Parathyroid adenoma (tissue), 2 donors: ENCODE results near the gene TUBB3.

ENCODE experiments used
- H2AFZ ChIP-seq: fragments of 300-600 bp; sonication (generic); one replicate; pipeline ENCODE4 v1.7.0; 2017; ENCODE audit warnings: antibody characterized with exemption, mild to moderate bottlenecking
- H3K27ac ChIP-seq: fragments of 300-600 bp; sonication (generic); one replicate; pipeline ENCODE4 v1.7.0; 2017
- H3K27me3 ChIP-seq: fragments of 300-600 bp; sonication (generic); one replicate; pipeline ENCODE4 v1.7.0; 2017; ENCODE audit warnings: low read length; ENCODE audit not compliant: control insufficient read depth, insufficient read depth
- H3K36me3 ChIP-seq: fragments of 300-600 bp; sonication (generic); one replicate; pipeline ENCODE4 v1.7.0; 2017; ENCODE audit warnings: low read length; ENCODE audit not compliant: control insufficient read depth, insufficient read depth
- H3K4me1 ChIP-seq: fragments of 300-600 bp; sonication (generic); one replicate; pipeline ENCODE4 v1.7.0; 2017; ENCODE audit warnings: control low read depth
- H3K4me2 ChIP-seq: fragments of 300-600 bp; sonication (generic); one replicate; pipeline ENCODE4 v1.7.0; 2017; ENCODE audit warnings: low read length
- H3K4me3 ChIP-seq: fragments of 300-600 bp; sonication (generic); one replicate; pipeline ENCODE4 v1.7.0; 2017; ENCODE audit warnings: low read depth, low read length
- H3K79me2 ChIP-seq: fragments of 300-600 bp; sonication (generic); one replicate; pipeline ENCODE4 v1.7.0; 2017; ENCODE audit warnings: control low read depth
- H3K9ac ChIP-seq: fragments of 300-600 bp; sonication (generic); one replicate; pipeline ENCODE4 v1.7.0; 2017; ENCODE audit warnings: mild to moderate bottlenecking
- H3K9me3 ChIP-seq: fragments of 300-600 bp; sonication (generic); one replicate; pipeline ENCODE4 v1.7.0; 2017; ENCODE audit warnings: low read length; ENCODE audit not compliant: control insufficient read depth
- CTCF ChIP-seq: fragments of 300-600 bp; sonication (generic); IDR thresholded peaks from one replicate; pipeline ENCODE4 v1.7.0; 2017; ENCODE audit warnings: antibody characterized with exemption, mild to moderate bottlenecking
- donor health status: primary hyperparathyroidism.

Gene TUBB3

GRCh38 chr16:89983536-89983935 lies 60.4 kb downstream of the TUBB3 start:
- Histone ChIP-seq H3K27me3 (no peaks in the 10 kb centered on the region), H3K4me1 (no peaks in the 10 kb centered on the region), H3K79me2 (no peaks in the 10 kb centered on the region), H3K4me2 (no peak overlapping the region), H3K9ac (no peak overlapping the region), H3K27ac (no peak overlapping the region), H3K4me3 (no peak overlapping the region), H2AFZ (no peak overlapping the region), H3K36me3 (no peaks in the 10 kb centered on the region), H3K9me3 (no peaks in the 10 kb centered on the region)
- TF ChIP-seq CTCF: no peak

- no peak overlapping the region for H3K9ac ChIP-seq
- no peaks in the 10 kb centered on the region for H3K36me3 ChIP-seq
- H3K4me1 ChIP-seq: no peaks in the 10 kb centered on the region
- no peak overlapping the region for H3K4me2 ChIP-seq
- H3K4me3 ChIP-seq: no peak overlapping the region
- H3K27me3 ChIP-seq: no peaks in the 10 kb centered on the region
- H3K9me3 ChIP-seq: no peaks in the 10 kb centered on the region
- no peak overlapping the region for H3K27ac ChIP-seq
- no peaks in the 10 kb centered on the region for H3K79me2 ChIP-seq
- no peak overlapping the region for H2AFZ ChIP-seq
- TF ChIP-seq CTCF: no peak
Measured at GRCh38 chr16:89984216-89984615, 61.1 kb downstream of the TUBB3 start.

GRCh38 chr16:89985219-89985618 lies 62.1 kb downstream of the TUBB3 start:
- Histone ChIP-seq H3K4me1 (no peaks in the 10 kb centered on the region), H3K79me2 (no peaks in the 10 kb centered on the region), H3K4me3 (no peak overlapping the region), H3K9ac (no peak overlapping the region), H3K27ac (no peak overlapping the region), H3K9me3 (no peaks in the 10 kb centered on the region), H3K36me3 (no peaks in the 10 kb centered on the region), H2AFZ (no peak overlapping the region), H3K27me3 (no peaks in the 10 kb centered on the region), H3K4me2 (no peak overlapping the region)
- no peak for TF ChIP-seq CTCF
